ENCODE data around the gene PGK1.
"Not testable (repeated sequence)": the region's sequence is repeated elsewhere in the genome, so short reads cannot be mapped to it uniquely, and the experiment has no call there.

The PGK1 gene

DNA sequence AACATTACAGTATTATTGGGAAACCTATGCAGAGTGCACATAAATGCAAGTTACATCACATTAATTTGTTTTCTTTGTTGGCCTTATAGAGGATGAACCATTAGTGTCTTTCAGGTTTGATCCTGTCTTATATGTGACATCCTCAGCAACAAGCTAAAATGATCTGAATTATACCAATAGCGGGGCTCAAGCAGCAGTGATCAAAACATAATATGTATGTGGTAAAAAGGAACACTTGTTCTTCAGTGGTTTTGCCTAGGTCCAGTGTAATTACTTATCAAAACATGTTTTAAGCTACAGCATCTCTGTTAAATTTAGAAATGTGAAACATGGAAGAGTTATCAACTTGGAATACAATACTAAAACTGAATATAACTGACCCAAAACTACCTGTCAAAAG lies 26.3 kb downstream of the PGK1 start:
- DNase-seq (ENCODE audit: insufficient read length, low spot score) (no peak), FAIRE-seq (no peak)
- TF ChIP-seq, protein P1, sequence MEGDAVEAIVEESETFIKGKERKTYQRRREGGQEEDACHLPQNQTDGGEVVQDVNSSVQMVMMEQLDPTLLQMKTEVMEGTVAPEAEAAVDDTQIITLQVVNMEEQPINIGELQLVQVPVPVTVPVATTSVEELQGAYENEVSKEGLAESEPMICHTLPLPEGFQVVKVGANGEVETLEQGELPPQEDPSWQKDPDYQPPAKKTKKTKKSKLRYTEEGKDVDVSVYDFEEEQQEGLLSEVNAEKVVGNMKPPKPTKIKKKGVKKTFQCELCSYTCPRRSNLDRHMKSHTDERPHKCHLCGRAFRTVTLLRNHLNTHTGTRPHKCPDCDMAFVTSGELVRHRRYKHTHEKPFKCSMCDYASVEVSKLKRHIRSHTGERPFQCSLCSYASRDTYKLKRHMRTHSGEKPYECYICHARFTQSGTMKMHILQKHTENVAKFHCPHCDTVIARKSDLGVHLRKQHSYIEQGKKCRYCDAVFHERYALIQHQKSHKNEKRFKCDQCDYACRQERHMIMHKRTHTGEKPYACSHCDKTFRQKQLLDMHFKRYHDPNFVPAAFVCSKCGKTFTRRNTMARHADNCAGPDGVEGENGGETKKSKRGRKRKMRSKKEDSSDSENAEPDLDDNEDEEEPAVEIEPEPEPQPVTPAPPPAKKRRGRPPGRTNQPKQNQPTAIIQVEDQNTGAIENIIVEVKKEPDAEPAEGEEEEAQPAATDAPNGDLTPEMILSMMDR (IDR thresholded peaks at IDR 0.05; ENCODE audit: insufficient read depth, missing control alignments), result no peak

DNA sequence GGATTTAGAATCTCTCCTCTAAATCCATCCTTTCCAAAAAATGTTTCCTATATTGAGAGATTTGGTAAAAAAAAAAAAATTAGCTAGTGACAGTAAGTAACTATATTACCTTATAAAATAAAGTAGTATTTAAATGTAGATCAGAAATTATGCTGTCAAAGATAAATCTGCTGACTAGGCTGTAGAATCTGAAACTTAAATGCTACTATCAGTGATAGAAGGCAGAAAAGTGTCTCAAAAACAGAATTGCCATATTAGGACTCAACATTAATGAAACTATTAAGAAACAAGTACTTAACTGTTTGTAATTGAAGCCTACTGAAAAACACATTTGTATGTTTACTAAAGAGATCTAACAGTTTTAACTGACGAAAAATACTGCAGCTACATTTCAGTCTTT lies 27.1 kb downstream of the PGK1 start:
- TF ChIP-seq, protein P1 (IDR thresholded peaks at IDR 0.05; ENCODE audit: insufficient read depth, missing control alignments), result no peak
- no peak for DNase-seq (ENCODE audit: insufficient read length, low spot score)
- FAIRE-seq, result no peak

DNA sequence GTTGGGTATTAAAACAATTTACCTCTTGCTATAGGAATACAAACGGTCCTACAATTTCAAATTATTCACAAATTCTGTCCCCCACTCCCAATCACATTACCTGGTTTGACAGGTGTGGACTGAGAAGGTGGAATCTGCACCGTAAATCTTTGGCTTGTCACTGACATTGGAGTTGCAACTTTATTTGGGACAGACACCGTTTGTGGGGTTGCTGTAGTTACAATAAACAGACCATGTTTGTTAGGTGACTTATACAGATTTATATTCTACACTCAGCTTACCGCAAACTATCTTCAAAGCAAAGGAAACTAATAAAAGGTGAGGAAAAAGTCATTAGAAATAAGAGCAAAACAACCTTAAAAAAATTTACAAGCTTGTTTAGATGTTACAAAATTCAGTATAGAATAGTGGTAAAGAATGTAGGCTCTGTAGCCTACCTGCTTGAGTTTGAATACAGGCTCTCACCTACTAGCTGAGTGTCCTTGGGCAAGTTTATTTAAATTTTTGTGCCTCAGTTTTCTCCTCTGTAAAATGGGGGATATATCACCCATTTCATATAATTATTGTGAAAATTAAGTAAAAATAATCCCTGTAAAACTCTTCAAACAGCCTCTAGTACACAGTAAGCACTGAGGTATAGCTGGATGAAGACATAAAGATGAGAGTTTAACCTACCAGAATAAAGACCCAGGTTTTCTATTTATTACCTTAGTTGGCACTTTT lies 29.4 kb downstream of the PGK1 start:
- FAIRE-seq (no peak), DNase-seq (ENCODE audit: insufficient read length, low spot score) (no peak)
- TF ChIP-seq, protein P1 (IDR thresholded peaks at IDR 0.05; ENCODE audit: insufficient read depth, missing control alignments), result no peak

DNA sequence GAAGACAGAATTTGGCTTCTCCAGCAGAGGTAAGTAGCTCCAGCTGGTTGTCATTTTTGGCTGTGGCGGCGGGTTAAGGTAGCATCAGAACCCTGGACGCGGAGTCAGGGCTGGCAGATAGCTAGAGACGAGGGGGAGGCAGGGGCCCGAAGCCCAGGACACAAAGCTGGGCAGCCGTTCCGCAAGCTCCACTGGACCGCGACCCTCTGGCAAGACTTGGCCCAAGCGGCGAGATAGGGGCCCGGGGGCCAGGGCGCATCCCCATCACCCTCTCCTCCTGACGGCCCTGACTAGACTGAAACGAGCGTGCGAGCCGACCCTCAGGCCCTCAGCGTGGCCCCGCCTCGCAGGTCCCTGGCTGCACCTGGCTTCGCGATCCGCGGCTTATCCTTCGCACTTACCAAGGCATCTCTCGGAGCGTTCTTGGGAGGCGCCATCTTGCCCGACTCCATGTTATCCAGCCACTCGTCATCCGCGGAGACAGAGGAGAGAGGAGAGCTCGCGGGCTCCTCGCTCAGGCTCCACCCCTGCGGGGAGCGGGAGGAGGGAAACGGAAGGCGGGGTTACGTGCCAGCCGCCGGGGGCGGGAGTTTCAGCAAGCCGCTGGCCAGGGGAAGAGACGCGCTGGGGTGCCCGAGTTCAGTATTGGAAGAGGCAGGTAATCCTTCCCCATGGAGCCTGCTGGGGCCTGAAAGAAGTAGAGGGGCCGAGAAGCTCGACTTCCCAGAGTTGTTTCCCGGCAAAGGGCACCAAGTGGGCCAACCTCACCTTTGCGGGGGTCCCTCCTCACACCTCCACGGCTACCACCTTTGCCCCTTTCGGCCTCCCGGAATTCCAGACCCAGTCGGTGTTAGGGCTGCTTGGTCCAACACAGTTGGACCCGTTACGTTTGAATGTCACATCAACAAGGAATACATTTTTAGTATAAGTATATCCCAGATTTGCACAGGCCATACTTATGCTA lies 35.4 kb downstream of the PGK1 start, which contains the start of gene TAF9B:
TAF9B (minus strand) TSS at position 491 of the 964 bp plus-strand sequence; CDS start at position 452, 39 bp downstream.
- DNase-seq (ENCODE audit: insufficient read length, low spot score) (peak; percentile 55), FAIRE-seq (peak; percentile 44)
- TF ChIP-seq, protein P1 (IDR thresholded peaks at IDR 0.05; ENCODE audit: insufficient read depth, missing control alignments), result no peak

- FAIRE-seq, result no peak
- DNase-seq (ENCODE audit: insufficient read length, low spot score), result no peak
- TF ChIP-seq, protein P1 (IDR thresholded peaks at IDR 0.05; ENCODE audit: insufficient read depth, missing control alignments), result no peak
Measured at GRCh38 chrX:78140206-78140605, 36.2 kb downstream of the PGK1 start.

DNA sequence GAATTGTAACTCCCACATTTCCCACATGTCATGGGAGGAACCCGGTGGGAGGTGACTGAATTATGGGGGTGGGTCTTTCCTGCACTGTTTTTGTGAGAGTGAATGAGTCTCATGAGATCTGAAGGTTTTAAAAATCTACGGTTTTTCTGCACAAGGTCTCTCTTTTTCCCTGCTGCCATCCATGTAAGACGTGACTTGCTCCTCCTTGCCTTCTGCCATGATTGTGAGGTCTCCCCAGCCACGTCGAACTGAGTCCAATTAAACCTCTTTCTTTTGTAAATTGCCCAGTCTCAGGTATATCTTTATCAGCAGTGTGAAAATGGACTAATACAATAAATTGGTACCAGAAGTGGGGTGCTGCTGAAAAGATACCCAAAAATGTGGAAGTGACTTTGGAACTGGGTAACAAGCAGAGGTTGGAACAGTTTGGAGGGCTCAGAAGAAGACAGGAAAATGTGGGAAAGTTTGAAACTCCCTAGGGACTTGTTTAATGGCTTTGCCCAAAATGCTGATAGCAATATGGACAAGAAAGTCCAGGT lies 43.0 kb downstream of the PGK1 start:
- not testable (repeated sequence) for FAIRE-seq; DNase-seq (ENCODE audit: insufficient read length, low spot score)

- DNase-seq (ENCODE audit: insufficient read length, low spot score); FAIRE-seq: not testable (repeated sequence)
Measured at GRCh38 chrX:78157373-78157772, 53.3 kb downstream of the PGK1 start.

DNA sequence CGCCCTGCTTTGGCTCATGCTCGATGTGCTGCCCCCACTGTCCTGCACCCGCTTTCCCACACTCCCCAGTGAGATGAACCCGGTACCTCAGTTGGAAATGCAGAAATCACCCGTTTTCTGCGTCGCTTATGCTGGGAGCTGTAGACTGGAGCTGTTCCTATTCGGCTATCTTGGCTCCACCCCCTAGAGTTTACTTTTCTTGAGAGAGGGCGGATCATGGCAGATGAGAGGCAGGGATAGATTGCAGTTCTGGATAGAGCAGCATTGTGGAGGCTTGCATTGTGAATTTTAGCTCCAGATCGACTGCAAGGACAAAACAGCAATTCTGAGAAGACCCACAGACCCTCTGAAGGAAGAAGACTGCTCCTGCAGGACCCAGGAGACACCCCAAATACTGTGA lies 53.8 kb downstream of the PGK1 start:
- not testable (repeated sequence) for DNase-seq (ENCODE audit: insufficient read length, low spot score); FAIRE-seq

GRCh38 chrX:78160711-78161110 lies 56.7 kb downstream of the PGK1 start:
- not testable (repeated sequence) for DNase-seq (ENCODE audit: insufficient read length, low spot score); FAIRE-seq

DNA sequence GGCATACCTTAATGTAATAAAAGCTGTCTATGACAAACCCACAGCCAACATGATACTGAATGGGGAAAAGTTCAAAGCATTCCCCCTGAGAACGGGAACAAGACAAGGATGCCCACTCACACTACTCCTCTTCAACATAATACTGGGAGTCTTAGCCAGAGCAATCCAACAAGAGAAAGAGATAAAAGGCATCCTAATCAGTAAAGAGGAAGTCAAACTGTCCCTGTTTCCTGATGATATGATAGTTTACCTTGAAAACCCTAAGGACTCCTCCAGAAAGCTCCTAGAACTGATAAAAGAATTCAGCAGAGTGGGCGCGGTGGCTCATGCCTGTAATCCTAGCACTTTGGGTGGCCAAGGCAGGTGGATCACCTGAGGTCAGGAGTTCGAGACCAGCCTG lies 59.1 kb downstream of the PGK1 start:
- FAIRE-seq; DNase-seq (ENCODE audit: insufficient read length, low spot score): not testable (repeated sequence)

Measured in D721Med (cell line).